Loucy (cell line): ENCODE data around the gene ADAMTS15.

Experiments used
- H2AFZ ChIP-seq: fragments of 200-600 bp; sonication (generic); 2 replicates; pipeline ENCODE4 v1.6.0; 2016; ENCODE audit warnings: antibody characterized with exemption, mild to moderate bottlenecking, low read length, moderate library complexity
- H3F3A ChIP-seq: fragments of 200-600 bp; 2 replicates; pipeline ENCODE4 v1.6.0; 2016; ENCODE audit warnings: antibody characterized with exemption, low read depth, mild to moderate bottlenecking
- H3K27me3 ChIP-seq: fragments of 200-600 bp; sonication (generic); 2 replicates; pipeline ENCODE4 v1.6.1; 2014; ENCODE audit warnings: low read length, mild to moderate bottlenecking; ENCODE audit not compliant: insufficient read depth, poor library complexity, severe bottlenecking
- H3K36me3 ChIP-seq: fragments of 200-600 bp; sonication (generic); 2 replicates; pipeline ENCODE4 v1.6.1; 2016; ENCODE audit warnings: low read length; ENCODE audit not compliant: insufficient read depth
- H3K4me1 ChIP-seq: fragments of 200-600 bp; sonication (generic); 2 replicates; pipeline ENCODE4 v1.5.1; 2014; ENCODE audit warnings: low read length, mild to moderate bottlenecking; ENCODE audit not compliant: insufficient read depth, poor library complexity, severe bottlenecking
- H3K4me2 ChIP-seq: fragments of 200-600 bp; sonication (generic); 2 replicates; pipeline ENCODE4 v1.6.0; 2014; ENCODE audit warnings: antibody characterized with exemption, low read length, low read depth, mild to moderate bottlenecking; ENCODE audit not compliant: poor library complexity, severe bottlenecking
- H3K4me3 ChIP-seq: fragments of 200-600 bp; sonication (generic); 2 replicates; pipeline ENCODE4 v1.5.1; 2014; ENCODE audit warnings: low read length, mild to moderate bottlenecking, mixed read lengths; ENCODE audit not compliant: poor library complexity, severe bottlenecking
- H3K79me2 ChIP-seq: fragments of 200-600 bp; sonication (generic); 2 replicates; pipeline ENCODE4 v1.6.1; 2014; ENCODE audit warnings: low read length; ENCODE audit not compliant: insufficient read depth
- H3K9ac ChIP-seq: fragments of 200-600 bp; sonication (generic); 2 replicates; pipeline ENCODE4 v1.6.0; 2014; ENCODE audit warnings: mild to moderate bottlenecking, low read depth, low read length, moderate library complexity; ENCODE audit not compliant: poor library complexity, severe bottlenecking
- H3K9me2 ChIP-seq: fragments of 200-600 bp; sonication (generic); replicated peaks from 2 replicates; pipeline ENCODE4 v1.6.1; 2016; ENCODE audit warnings: low read depth, low read length, mixed read lengths
- H3K9me3 ChIP-seq: fragments of 200-600 bp; sonication (generic); 2 replicates; pipeline ENCODE4 v1.6.1; 2014; ENCODE audit warnings: mild to moderate bottlenecking, antibody characterized with exemption, low read length, low read depth; ENCODE audit not compliant: insufficient read depth
- H4K20me1 ChIP-seq: fragments of 200-600 bp; sonication (generic); 2 replicates; pipeline ENCODE4 v1.6.0; 2014; ENCODE audit warnings: antibody characterized with exemption, low read length, mild to moderate bottlenecking; ENCODE audit not compliant: insufficient read depth, poor library complexity, severe bottlenecking
- EZH2phosphoT487 ChIP-seq: fragments of 200-600 bp; IDR thresholded peaks from 2 replicates; pipeline ENCODE4 v1.6.1; 2018; ENCODE audit warnings: antibody characterized with exemption, mild to moderate bottlenecking, moderate library complexity, borderline replicate concordance
- TF ChIP-seq, protein P1 (sequence below): fragments of 200-600 bp; sonication (generic); conservative IDR thresholded peaks from 2 replicates; pipeline ENCODE4 v1.5.1; 2014; ENCODE audit warnings: mild to moderate bottlenecking, antibody characterized with exemption, low read length

The ADAMTS15 gene

DNA sequence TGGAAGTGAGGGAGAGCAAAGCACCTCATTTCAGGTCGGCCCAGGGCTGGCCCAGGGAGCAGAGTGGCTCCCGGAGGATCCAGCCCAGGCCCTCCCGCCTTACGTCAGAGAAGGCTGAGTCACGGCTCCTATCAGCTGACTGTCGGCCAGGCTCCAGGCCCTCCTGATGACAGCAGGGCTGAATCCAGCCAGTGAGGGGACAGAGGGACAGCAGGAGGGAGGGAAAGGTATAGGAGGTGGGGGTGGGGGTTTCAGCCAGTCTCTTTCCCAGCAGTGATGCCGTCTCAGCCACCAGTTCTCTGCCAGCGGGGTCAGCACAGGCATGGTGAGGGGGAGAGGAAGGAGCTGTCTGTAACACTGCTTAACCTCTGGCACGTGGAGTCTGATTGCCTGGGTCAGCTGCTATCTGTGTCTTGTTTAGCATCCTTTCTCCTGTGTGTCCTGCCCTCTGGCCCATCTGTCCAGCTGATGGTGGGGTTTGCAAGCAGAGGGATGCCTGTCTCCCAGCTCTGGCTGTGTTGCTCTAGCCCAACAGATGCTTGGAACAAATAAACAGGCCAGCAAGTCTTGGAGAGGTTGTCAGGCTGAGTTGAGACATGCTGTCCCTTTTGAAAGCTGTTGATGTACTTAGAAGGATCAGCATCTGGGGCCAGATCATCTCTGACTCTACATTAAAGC lies 74.0 kb downstream of the ADAMTS15 start:
- H3K36me3 ChIP-seq = no peaks in the 10 kb centered on the region
- H3K4me3 ChIP-seq = no peak overlapping the region
- no peaks in the 10 kb centered on the region for H3K9me3 ChIP-seq
- no peak overlapping the region for H3K9ac ChIP-seq
- H3F3A ChIP-seq = no peaks in the 10 kb centered on the region
- no peaks in the 10 kb centered on the region for H4K20me1 ChIP-seq
- no peak overlapping the region for H2AFZ ChIP-seq
- H3K9me2 ChIP-seq = no peaks in the 10 kb centered on the region
- no peaks in the 10 kb centered on the region for H3K4me1 ChIP-seq
- no peaks in the 10 kb centered on the region for H3K79me2 ChIP-seq
- no peak overlapping the region for H3K4me2 ChIP-seq
- H3K27me3 ChIP-seq = no peaks in the 10 kb centered on the region
- TF ChIP-seq, protein P1, sequence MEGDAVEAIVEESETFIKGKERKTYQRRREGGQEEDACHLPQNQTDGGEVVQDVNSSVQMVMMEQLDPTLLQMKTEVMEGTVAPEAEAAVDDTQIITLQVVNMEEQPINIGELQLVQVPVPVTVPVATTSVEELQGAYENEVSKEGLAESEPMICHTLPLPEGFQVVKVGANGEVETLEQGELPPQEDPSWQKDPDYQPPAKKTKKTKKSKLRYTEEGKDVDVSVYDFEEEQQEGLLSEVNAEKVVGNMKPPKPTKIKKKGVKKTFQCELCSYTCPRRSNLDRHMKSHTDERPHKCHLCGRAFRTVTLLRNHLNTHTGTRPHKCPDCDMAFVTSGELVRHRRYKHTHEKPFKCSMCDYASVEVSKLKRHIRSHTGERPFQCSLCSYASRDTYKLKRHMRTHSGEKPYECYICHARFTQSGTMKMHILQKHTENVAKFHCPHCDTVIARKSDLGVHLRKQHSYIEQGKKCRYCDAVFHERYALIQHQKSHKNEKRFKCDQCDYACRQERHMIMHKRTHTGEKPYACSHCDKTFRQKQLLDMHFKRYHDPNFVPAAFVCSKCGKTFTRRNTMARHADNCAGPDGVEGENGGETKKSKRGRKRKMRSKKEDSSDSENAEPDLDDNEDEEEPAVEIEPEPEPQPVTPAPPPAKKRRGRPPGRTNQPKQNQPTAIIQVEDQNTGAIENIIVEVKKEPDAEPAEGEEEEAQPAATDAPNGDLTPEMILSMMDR = no peak
- TF ChIP-seq EZH2phosphoT487 = no peak

DNA sequence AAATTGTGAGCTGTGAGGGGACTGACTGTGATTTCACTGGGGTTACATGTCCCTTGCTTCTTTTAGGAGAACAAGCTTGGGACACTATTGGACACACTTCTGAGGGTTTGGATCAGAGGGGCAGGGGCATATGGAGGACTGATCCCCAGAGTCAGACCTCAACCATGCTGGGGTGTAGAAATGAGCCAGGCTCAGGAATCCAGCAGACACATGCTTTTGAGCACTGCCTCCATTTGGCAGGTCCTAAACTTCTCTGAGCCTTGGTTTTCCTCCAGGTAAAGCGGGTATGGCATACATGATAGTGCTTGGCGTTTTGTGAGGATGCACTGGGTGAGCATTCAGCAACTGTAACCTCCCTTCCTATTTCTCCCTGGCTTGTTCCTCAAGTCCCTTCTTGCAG lies 74.7 kb downstream of the ADAMTS15 start:
- no peaks in the 10 kb centered on the region for H3K9me3 ChIP-seq
- H4K20me1 ChIP-seq = no peaks in the 10 kb centered on the region
- no peaks in the 10 kb centered on the region for H3K36me3 ChIP-seq
- H2AFZ ChIP-seq = no peak overlapping the region
- no peak overlapping the region for H3K4me2 ChIP-seq
- TF ChIP-seq, protein P1 = no peak
- H3K79me2 ChIP-seq = no peaks in the 10 kb centered on the region
- H3K4me3 ChIP-seq = no peak overlapping the region
- no peak overlapping the region for H3K9ac ChIP-seq
- H3K4me1 ChIP-seq = no peaks in the 10 kb centered on the region
- H3K27me3 ChIP-seq = no peaks in the 10 kb centered on the region
- no peaks in the 10 kb centered on the region for H3K9me2 ChIP-seq
- H3F3A ChIP-seq = no peaks in the 10 kb centered on the region

DNA sequence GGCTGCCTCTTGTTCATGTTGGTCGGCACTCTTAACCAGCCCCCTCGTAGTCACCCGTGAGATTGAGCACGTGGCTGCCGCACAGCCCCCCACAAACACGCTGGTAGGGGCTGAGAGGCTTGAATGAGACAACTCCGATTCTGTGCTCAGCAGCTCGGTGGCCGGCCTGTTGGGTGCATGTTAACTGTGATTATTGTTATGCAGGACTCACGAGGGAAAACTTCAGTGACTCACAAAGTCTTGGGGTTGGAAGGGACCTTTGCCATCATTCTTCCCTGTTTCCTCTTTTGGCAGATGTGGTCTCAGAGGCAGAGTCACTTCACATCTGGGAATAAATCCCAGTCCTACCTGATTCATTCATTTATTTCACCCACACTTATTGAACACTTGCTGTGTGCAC lies 75.2 kb downstream of the ADAMTS15 start:
- no peaks in the 10 kb centered on the region for H3F3A ChIP-seq
- no peaks in the 10 kb centered on the region for H3K79me2 ChIP-seq
- H3K36me3 ChIP-seq = no peaks in the 10 kb centered on the region
- no peak overlapping the region for H2AFZ ChIP-seq
- H3K27me3 ChIP-seq = no peaks in the 10 kb centered on the region
- H3K9ac ChIP-seq = no peak overlapping the region
- no peak overlapping the region for H3K4me3 ChIP-seq
- H3K4me2 ChIP-seq = no peak overlapping the region
- no peaks in the 10 kb centered on the region for H4K20me1 ChIP-seq
- H3K4me1 ChIP-seq = no peaks in the 10 kb centered on the region
- TF ChIP-seq, protein P1 = no peak
- no peak for TF ChIP-seq EZH2phosphoT487
- H3K9me2 ChIP-seq = no peaks in the 10 kb centered on the region
- H3K9me3 ChIP-seq = no peaks in the 10 kb centered on the region
